Astrocyte (in vitro differentiated cells and primary cell): Measurements from ENCODE around the gene VAV2. TPM values are rescaled to one million over a fixed set of nuclear protein-coding genes. Genes with fewer than 3 reads are reported as not detected.

Experiments used
- DNase-seq: peaks from one replicate; pipeline ENCODE4 v3.0.0-alpha.2; 2010; ENCODE audit warnings: low read depth
- FAIRE-seq: peaks from 2 replicates; lab custom pipeline; 2011; peaks lifted over from hg19 to GRCh38; lab: Jason Lieb, UNC
- H2AFZ ChIP-seq: 2 replicates; pipeline ENCODE4 v1.6.0; 2012; ENCODE audit warnings: low read depth, low read length, inconsistent platforms
- H3K27ac ChIP-seq: 2 replicates; pipeline ENCODE4 v1.5.1; 2011; ENCODE audit warnings: low read depth, low read length, inconsistent platforms
- H3K27me3 ChIP-seq: 2 replicates; pipeline ENCODE4 v1.6.0; 2011; ENCODE audit warnings: low read length, inconsistent platforms; ENCODE audit not compliant: insufficient read depth
- H3K36me3 ChIP-seq: 2 replicates; pipeline ENCODE4 v1.5.1; 2011; ENCODE audit warnings: low read length, inconsistent platforms; ENCODE audit not compliant: insufficient read depth
- H3K4me1 ChIP-seq: 2 replicates; pipeline ENCODE4 v1.5.1; 2011; ENCODE audit warnings: low read length, inconsistent platforms; ENCODE audit not compliant: insufficient read depth
- H3K4me2 ChIP-seq: 2 replicates; pipeline ENCODE4 v1.6.0; 2012; ENCODE audit warnings: low read length, inconsistent platforms
- H3K4me3 ChIP-seq: 2 replicates; pipeline ENCODE4 v1.5.1; 2011; ENCODE audit warnings: low read depth, mild to moderate bottlenecking, low read length, inconsistent platforms; ENCODE audit not compliant: insufficient read depth
- H3K79me2 ChIP-seq: 2 replicates; pipeline ENCODE4 v1.6.0; 2012; ENCODE audit warnings: mild to moderate bottlenecking, low read length, inconsistent platforms; ENCODE audit not compliant: insufficient read depth
- H3K9ac ChIP-seq: 2 replicates; pipeline ENCODE4 v1.6.0; 2012; ENCODE audit warnings: mild to moderate bottlenecking, low read length, inconsistent platforms
- H3K9me3 ChIP-seq: 2 replicates; pipeline ENCODE4 v1.5.1; 2012; ENCODE audit warnings: low read depth, mild to moderate bottlenecking, low read length, inconsistent platforms; ENCODE audit not compliant: insufficient read depth
- H4K20me1 ChIP-seq: 2 replicates; pipeline ENCODE4 v1.6.0; 2012; ENCODE audit warnings: low read length, inconsistent platforms; ENCODE audit not compliant: insufficient read depth
- H3K27ac Mint-ChIP-seq: one replicate; pipeline ENCODE4 v1.8.0; 2021; ENCODE audit warnings: mild to moderate bottlenecking, mixed read lengths; ENCODE audit not compliant: unreplicated experiment
- H3K27me3 Mint-ChIP-seq: one replicate; pipeline ENCODE4 v1.8.0; 2021; ENCODE audit warnings: low read depth, mixed read lengths; ENCODE audit not compliant: unreplicated experiment
- H3K36me3 Mint-ChIP-seq: one replicate; pipeline ENCODE4 v1.8.0; 2021; ENCODE audit warnings: low read depth, mixed read lengths; ENCODE audit not compliant: unreplicated experiment
- H3K4me1 Mint-ChIP-seq: one replicate; pipeline ENCODE4 v1.8.0; 2021; ENCODE audit warnings: low read depth, mixed read lengths; ENCODE audit not compliant: unreplicated experiment
- H3K4me3 Mint-ChIP-seq: one replicate; pipeline ENCODE4 v1.8.0; 2021; ENCODE audit warnings: mild to moderate bottlenecking, moderate library complexity, mixed read lengths; ENCODE audit not compliant: unreplicated experiment
- H3K9me3 Mint-ChIP-seq: one replicate; pipeline ENCODE4 v1.8.0; 2021; ENCODE audit warnings: mild to moderate bottlenecking, mixed read lengths; ENCODE audit not compliant: unreplicated experiment
- CTCF ChIP-seq: IDR thresholded peaks from 2 replicates; pipeline ENCODE4 v1.5.1; 2011; ENCODE audit warnings: low read depth, mild to moderate bottlenecking, inconsistent platforms, low read length, moderate library complexity; ENCODE audit not compliant: insufficient read depth
- EZH2 ChIP-seq: IDR thresholded peaks from 2 replicates; pipeline ENCODE4 v1.6.1; 2012; ENCODE audit warnings: mild to moderate bottlenecking, low read length, inconsistent platforms; ENCODE audit not compliant: insufficient read depth
- total RNA-seq: library from RNA; stranded (reverse); gene quantifications from 2 replicates; pipeline ENCODE4 v1.2.1, GENCODE V29; 2021

Gene VAV2
- total RNA-seq, 1 donor from 2014 or later: 36.5 TPM

GRCh38 chr9:133787754-133788025, 204.4 kb downstream of the VAV2 start:
- Histone ChIP-seq H3K4me2 (no peak overlapping the region), H3K36me3 (peaks cover 4% of the 10 kb centered on the region), H3K9me3 (no peaks in the 10 kb centered on the region), H2AFZ (no peak overlapping the region), H3K79me2 (no peaks in the 10 kb centered on the region), H4K20me1 (peaks cover 20% of the 10 kb centered on the region), H3K4me1 (peaks cover 3% of the 10 kb centered on the region), H3K9ac (no peak overlapping the region), H3K4me3 (no peak overlapping the region), H3K27ac (no peak overlapping the region), H3K27me3 (no peaks in the 10 kb centered on the region)
- peaks cover 10% of the 10 kb centered on the region for H3K36me3 Mint-ChIP-seq
- no peaks in the 10 kb centered on the region for H3K27me3 Mint-ChIP-seq
- no peak overlapping the region for H3K27ac Mint-ChIP-seq
- FAIRE-seq (no peak), DNase-seq (peak; percentile 25)
- H3K9me3 Mint-ChIP-seq: no peaks in the 10 kb centered on the region
- peaks cover 4% of the 10 kb centered on the region for H3K4me1 Mint-ChIP-seq
- no peak overlapping the region for H3K4me3 Mint-ChIP-seq
- TF ChIP-seq CTCF (no peak), EZH2 (no peak)

- TF ChIP-seq EZH2: no peak
- TF ChIP-seq CTCF: no peak
- Histone ChIP-seq H3K9me3 (no peaks in the 10 kb centered on the region), H2AFZ (no peak overlapping the region), H3K4me2 (no peak overlapping the region), H3K27ac (no peak overlapping the region), H3K27me3 (no peaks in the 10 kb centered on the region), H3K79me2 (no peaks in the 10 kb centered on the region), H3K4me1 (peaks cover 3% of the 10 kb centered on the region), H3K4me3 (no peak overlapping the region), H4K20me1 (peaks cover 25% of the 10 kb centered on the region), H3K9ac (no peak overlapping the region), H3K36me3 (peaks cover 4% of the 10 kb centered on the region)
- H3K9me3 Mint-ChIP-seq: no peaks in the 10 kb centered on the region
- no peak for FAIRE-seq
- H3K36me3 Mint-ChIP-seq: peaks cover 10% of the 10 kb centered on the region
- DNase-seq: no peak
- peaks cover 4% of the 10 kb centered on the region for H3K4me1 Mint-ChIP-seq
- peak overlapping the region; percentile 62 for H3K27ac Mint-ChIP-seq
- H3K27me3 Mint-ChIP-seq: no peaks in the 10 kb centered on the region
- no peak overlapping the region for H3K4me3 Mint-ChIP-seq
Observed at GRCh38 chr9:133786907-133787753, 205.0 kb downstream of the VAV2 start.

GRCh38 chr9:133786371-133786753, 205.8 kb downstream of the VAV2 start:
- Histone ChIP-seq H3K9ac (no peak overlapping the region), H3K4me1 (peaks cover 3% of the 10 kb centered on the region)

More at GRCh38 chr9:133786371-133786753, 205.8 kb downstream of the VAV2 start:
- no peak overlapping the region for H3K4me3 Mint-ChIP-seq
- DNase-seq: no peak
- Histone ChIP-seq H3K4me3 (no peak overlapping the region), H3K27me3 (no peaks in the 10 kb centered on the region), H3K36me3 (no peaks in the 10 kb centered on the region), H3K79me2 (no peaks in the 10 kb centered on the region), H3K9me3 (no peaks in the 10 kb centered on the region), H3K4me2 (no peak overlapping the region), H3K27ac (no peak overlapping the region), H4K20me1 (peaks cover 25% of the 10 kb centered on the region), H2AFZ (no peak overlapping the region)
- no peak for TF ChIP-seq EZH2
- no peak for TF ChIP-seq CTCF
- no peaks in the 10 kb centered on the region for H3K27me3 Mint-ChIP-seq
- no peaks in the 10 kb centered on the region for H3K9me3 Mint-ChIP-seq
- H3K36me3 Mint-ChIP-seq: peaks cover 14% of the 10 kb centered on the region
- H3K4me1 Mint-ChIP-seq: peaks cover 11% of the 10 kb centered on the region
- H3K27ac Mint-ChIP-seq: no peak overlapping the region
- no peak for FAIRE-seq
